Colonic mucosa (tissue), 4 donors: Measurements from ENCODE around the gene TMEM273. TPM values are rescaled to one million over a fixed set of nuclear protein-coding genes. Genes with fewer than 3 reads are reported as not detected.

Experiments used
- DNase-seq: peaks from one replicate; pipeline ENCODE4 v3.0.0-alpha.2; 2020
- H3K27ac ChIP-seq: fragments of 200-600 bp; one replicate; pipeline ENCODE4 v1.8.0; 2021
- H3K27me3 ChIP-seq: fragments of 200-600 bp; one replicate; pipeline ENCODE4 v1.8.0; 2021
- H3K36me3 ChIP-seq: fragments of 200-600 bp; one replicate; pipeline ENCODE4 v1.8.0; 2021
- H3K4me1 ChIP-seq: fragments of 200-600 bp; one replicate; pipeline ENCODE4 v1.8.0; 2021; ENCODE audit warnings: mild to moderate bottlenecking
- H3K4me3 ChIP-seq: fragments of 200-600 bp; one replicate; pipeline ENCODE4 v1.8.0; 2021
- H3K9ac ChIP-seq, 2 donors: one replicate each; pipeline ENCODE4 v1.7.0; 2013; ENCODE audit warnings: control low read depth in 2 of 2, low read depth in 2 of 2, low read length in 2 of 2
- H3K9me3 ChIP-seq: fragments of 200-600 bp; one replicate; pipeline ENCODE4 v1.8.0; 2021
- intact Hi-C: fragments of 100-400 bp; cut with DNase I; formaldehyde crosslinking; loops from one replicate; pipeline ENCODE4 v1.14.1; 2022
- total RNA-seq, 2 donors: library from RNA; stranded (reverse); fragmentation: NEBNext Ultra II Directional in 1 of 2; extraction: Animal tissue kit (Norgen Biotek cat#: 25700) in 1 of 2; gene quantifications; one replicate each; pipeline ENCODE4 v1.2.1, GENCODE V29; 2021
- TF ChIP-seq, protein P1 (sequence below): fragments of 200-600 bp; IDR thresholded peaks from one replicate; pipeline ENCODE4 v1.8.0; 2022; ENCODE audit warnings: antibody characterized with exemption, mild to moderate bottlenecking
- donor health status: healthy.
- donor health status: DM: no; HTN: no; CAD: no.
- donor health status: DM: no; HTN: no; CAD: no.

The TMEM273 gene
- total RNA-seq, 2 donors from 2014 or later, result 3.4 to 5.1 TPM

DNA sequence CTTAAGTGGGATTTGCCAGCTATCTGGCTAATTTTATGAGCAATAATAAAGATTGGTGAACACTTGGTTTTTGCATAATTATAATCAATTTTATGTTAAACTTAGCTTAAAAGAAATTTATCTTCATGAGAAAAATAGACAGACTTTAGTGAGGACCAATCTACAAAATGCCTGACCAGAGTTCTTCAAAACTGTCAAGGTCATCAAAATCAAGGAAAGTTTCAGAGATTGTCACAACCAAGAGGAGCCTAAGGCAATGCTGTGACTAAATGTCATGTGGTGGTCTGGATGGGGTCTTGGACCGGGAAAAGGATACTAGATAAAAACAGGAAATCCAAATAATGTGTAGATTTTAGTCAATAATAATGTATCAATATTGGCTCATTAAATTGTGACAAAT lies 36.7 kb downstream of the TMEM273 start:
- Histone ChIP-seq H3K4me1 (no peaks in the 10 kb centered on the region), H3K27me3 (no peaks in the 10 kb centered on the region), H3K36me3 (no peaks in the 10 kb centered on the region), H3K9me3 (no peaks in the 10 kb centered on the region), H3K27ac (no peak overlapping the region), H3K4me3 (no peak overlapping the region), H3K9ac (no peak overlapping the region)
- TF ChIP-seq, protein P1, sequence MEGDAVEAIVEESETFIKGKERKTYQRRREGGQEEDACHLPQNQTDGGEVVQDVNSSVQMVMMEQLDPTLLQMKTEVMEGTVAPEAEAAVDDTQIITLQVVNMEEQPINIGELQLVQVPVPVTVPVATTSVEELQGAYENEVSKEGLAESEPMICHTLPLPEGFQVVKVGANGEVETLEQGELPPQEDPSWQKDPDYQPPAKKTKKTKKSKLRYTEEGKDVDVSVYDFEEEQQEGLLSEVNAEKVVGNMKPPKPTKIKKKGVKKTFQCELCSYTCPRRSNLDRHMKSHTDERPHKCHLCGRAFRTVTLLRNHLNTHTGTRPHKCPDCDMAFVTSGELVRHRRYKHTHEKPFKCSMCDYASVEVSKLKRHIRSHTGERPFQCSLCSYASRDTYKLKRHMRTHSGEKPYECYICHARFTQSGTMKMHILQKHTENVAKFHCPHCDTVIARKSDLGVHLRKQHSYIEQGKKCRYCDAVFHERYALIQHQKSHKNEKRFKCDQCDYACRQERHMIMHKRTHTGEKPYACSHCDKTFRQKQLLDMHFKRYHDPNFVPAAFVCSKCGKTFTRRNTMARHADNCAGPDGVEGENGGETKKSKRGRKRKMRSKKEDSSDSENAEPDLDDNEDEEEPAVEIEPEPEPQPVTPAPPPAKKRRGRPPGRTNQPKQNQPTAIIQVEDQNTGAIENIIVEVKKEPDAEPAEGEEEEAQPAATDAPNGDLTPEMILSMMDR, result no peak
- intact Hi-C loops, result no loop called here
- no peak for DNase-seq

DNA sequence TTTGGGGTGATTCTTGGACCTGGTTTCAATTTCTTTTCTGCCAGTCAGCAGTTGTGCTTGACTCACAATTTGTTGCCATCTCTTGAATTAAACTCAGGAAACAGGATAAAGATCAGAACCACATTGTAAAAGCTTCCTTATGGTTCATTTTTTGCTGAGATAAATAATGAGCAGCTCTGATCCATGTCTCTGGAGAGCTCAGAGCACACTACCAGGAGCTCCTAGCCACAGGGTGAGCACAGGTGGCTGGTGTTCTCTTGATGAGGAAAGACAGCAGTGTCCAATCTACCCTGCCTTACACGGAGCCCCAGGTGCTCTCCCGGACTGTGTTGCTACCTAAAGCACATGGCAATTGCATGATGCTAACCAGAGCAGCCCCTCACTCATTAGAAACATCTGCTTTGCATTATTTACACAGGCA lies 37.2 kb downstream of the TMEM273 start:
- DNase-seq, result no peak
- no peaks in the 10 kb centered on the region for H3K27me3 ChIP-seq
- H3K27ac ChIP-seq, result no peak overlapping the region
- no peak overlapping the region for H3K9ac ChIP-seq
- intact Hi-C loops, result no loop called here
- no peaks in the 10 kb centered on the region for H3K4me1 ChIP-seq
- no peaks in the 10 kb centered on the region for H3K36me3 ChIP-seq
- H3K9me3 ChIP-seq, result no peaks in the 10 kb centered on the region
- H3K4me3 ChIP-seq, result no peak overlapping the region
- TF ChIP-seq, protein P1, result no peak

DNA sequence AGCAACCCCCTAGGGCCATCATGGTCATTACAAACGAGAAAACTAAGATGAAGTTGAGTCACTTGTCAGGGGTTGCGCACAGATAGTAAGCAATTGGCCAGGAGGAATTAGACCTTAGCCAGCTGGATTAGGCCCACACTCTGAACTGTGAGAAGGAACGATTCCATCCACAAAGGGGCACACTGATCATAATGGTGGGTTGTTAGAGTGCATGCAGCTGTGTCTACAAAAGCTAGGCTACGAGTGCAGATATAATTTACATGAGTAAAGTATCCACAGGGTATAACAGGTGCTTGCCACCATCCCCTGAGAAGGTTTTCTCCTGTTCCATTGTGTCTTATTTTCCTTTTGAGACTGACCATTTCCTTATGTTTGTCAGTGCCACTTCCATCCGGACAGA lies 37.8 kb downstream of the TMEM273 start:
- H3K4me1 ChIP-seq, result no peaks in the 10 kb centered on the region
- DNase-seq, result no peak
- no peak overlapping the region for H3K9ac ChIP-seq
- H3K27me3 ChIP-seq, result no peaks in the 10 kb centered on the region
- H3K36me3 ChIP-seq, result no peaks in the 10 kb centered on the region
- H3K9me3 ChIP-seq, result no peaks in the 10 kb centered on the region
- no peak overlapping the region for H3K27ac ChIP-seq
- intact Hi-C loops, result no loop called here
- no peak overlapping the region for H3K4me3 ChIP-seq
- TF ChIP-seq, protein P1, result no peak

DNA sequence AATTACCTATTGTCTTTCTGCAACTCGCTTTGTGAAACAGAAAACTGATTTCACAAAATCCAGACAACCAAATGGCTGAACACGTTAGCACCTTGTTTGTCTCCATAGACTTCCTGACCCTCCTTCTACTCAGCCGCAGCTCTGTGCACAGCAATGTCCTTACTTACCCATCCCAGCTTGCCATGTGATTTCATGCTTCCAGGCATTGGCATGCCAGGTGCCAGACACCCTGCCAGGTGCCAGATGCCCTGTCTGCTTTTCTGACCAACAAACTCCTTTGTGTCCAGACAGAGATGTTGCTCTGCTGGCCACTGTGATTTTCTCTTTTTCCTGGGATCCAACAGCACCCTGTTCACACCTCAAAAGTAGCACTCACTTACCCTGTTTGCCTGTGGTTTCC lies 38.3 kb downstream of the TMEM273 start:
- Histone ChIP-seq H3K27ac (no peak overlapping the region), H3K36me3 (no peaks in the 10 kb centered on the region), H3K9me3 (no peaks in the 10 kb centered on the region), H3K9ac (no peak overlapping the region), H3K4me1 (no peaks in the 10 kb centered on the region), H3K4me3 (no peak overlapping the region), H3K27me3 (no peaks in the 10 kb centered on the region)
- no peak for DNase-seq
- TF ChIP-seq, protein P1, result no peak
- intact Hi-C loops, result no loop called here

DNA sequence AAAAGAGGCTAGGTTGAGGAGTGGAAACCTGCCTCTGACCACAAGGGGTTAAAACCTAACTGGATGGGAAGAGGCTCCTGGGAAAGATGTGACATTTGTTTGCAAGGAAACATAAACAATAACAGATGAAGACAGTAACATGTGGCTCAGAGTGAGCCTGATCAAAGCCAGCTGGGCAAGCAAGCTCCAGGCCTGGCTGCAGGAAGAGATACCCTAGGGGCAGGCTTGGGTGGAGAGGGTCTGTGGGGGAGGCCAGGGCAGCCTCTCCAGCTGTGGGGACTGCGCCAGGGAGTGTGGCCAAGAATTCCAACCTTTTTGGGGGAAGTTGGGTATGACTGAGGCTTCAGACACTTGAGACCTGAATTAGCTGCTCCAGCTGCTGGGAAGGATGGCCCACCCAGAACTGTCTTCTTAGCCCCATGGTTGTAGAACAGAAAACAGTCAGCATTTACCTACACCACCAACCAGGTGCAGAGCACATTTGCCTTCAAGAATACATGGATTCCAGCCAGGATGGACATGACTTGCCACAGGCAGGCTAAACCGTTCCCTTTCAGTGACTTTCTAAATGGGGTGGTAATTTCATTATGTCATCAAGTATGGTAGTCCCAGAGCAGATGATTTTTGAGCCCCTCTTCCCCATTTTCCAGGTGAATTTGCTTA lies 44.0 kb downstream of the TMEM273 start:
- Histone ChIP-seq H3K4me3 (no peak overlapping the region), H3K9me3 (no peaks in the 10 kb centered on the region), H3K27ac (no peak overlapping the region), H3K27me3 (no peaks in the 10 kb centered on the region), H3K36me3 (no peaks in the 10 kb centered on the region), H3K4me1 (no peaks in the 10 kb centered on the region), H3K9ac (no peak overlapping the region)
- TF ChIP-seq, protein P1, result no peak
- no peak for DNase-seq
- intact Hi-C loops, result no loop called here
